Nephron progenitor cell (in vitro differentiated cells): ENCODE measurements around the gene GNB4.

Source experiments
- DNase-seq: peaks from one replicate; pipeline ENCODE4 v3.0.0; 2021
- H3K27ac Mint-ChIP-seq: 2 replicates; pipeline ENCODE4 v1.8.0; 2021; ENCODE audit warnings: mild to moderate bottlenecking, moderate library complexity, mixed read lengths
- H3K27me3 Mint-ChIP-seq: 2 replicates; pipeline ENCODE4 v1.8.0; 2021; ENCODE audit warnings: mild to moderate bottlenecking, low read depth, mixed read lengths; ENCODE audit not compliant: poor library complexity
- H3K36me3 Mint-ChIP-seq: 2 replicates; pipeline ENCODE4 v1.8.0; 2021; ENCODE audit warnings: low read depth, mixed read lengths
- H3K4me1 Mint-ChIP-seq: 2 replicates; pipeline ENCODE4 v1.8.0; 2021; ENCODE audit warnings: mixed read lengths
- H3K4me3 Mint-ChIP-seq: 2 replicates; pipeline ENCODE4 v1.8.0; 2021; ENCODE audit warnings: mild to moderate bottlenecking, moderate library complexity, mixed read lengths
- H3K9me3 Mint-ChIP-seq: 2 replicates; pipeline ENCODE4 v1.8.0; 2021; ENCODE audit warnings: mild to moderate bottlenecking, moderate library complexity, mixed read lengths
- TF ChIP-seq, protein P1 (sequence below): fragments of 200-600 bp; sonication (generic); IDR thresholded peaks from 2 replicates; pipeline ENCODE4 v1.5.0; 2021; ENCODE audit warnings: antibody characterized with exemption

Gene GNB4

DNA sequence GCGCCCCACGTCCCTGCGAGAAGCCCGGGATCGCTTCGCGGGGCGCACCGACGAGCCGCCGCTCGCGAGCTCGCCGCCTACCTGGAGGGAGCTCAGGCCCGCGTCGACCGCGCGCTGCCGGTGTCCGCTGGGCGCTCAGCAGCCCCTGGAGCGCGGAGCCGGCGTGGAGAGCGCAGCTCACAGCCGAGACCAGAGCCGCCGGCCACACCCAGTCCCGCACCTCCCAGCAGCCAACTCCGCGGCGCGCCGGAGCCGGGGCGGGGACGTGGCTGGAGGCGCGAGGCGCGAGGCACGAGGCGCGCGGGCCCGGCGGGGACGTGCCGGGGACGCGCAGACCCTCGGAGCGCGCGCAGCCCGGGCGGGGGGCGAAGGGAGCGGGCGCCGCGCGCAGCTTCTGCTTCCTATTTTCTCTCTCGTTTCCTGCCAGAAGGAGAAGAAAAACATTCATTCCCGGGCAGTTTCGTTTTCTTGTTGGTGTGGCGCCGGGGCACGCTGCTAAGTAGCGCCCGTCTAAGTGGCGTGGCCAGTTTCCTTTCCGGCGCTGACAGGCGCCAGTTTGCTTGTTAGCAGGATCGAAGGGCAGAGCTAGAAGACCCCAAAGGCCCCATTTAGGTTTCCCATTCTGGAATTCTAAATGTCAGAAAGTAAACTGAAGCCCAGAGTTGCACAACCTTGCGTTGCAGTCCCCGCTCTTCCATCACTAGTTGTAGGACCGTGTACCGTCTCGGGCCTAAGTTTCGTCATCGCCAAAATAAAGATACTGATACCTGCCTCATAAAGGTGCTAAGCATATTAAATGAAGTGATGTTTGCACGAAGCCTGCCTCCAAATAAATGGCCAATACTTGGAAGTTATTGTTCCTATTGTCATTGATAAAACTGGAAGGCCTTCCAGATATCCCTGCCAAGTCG lies at the start of gene GNB4:
TSS of gene GNB4 (minus strand) at position 206 of the 911 bp plus-strand sequence. CDS start 25,270 bp downstream, outside the sequence.
- TF ChIP-seq, protein P1, sequence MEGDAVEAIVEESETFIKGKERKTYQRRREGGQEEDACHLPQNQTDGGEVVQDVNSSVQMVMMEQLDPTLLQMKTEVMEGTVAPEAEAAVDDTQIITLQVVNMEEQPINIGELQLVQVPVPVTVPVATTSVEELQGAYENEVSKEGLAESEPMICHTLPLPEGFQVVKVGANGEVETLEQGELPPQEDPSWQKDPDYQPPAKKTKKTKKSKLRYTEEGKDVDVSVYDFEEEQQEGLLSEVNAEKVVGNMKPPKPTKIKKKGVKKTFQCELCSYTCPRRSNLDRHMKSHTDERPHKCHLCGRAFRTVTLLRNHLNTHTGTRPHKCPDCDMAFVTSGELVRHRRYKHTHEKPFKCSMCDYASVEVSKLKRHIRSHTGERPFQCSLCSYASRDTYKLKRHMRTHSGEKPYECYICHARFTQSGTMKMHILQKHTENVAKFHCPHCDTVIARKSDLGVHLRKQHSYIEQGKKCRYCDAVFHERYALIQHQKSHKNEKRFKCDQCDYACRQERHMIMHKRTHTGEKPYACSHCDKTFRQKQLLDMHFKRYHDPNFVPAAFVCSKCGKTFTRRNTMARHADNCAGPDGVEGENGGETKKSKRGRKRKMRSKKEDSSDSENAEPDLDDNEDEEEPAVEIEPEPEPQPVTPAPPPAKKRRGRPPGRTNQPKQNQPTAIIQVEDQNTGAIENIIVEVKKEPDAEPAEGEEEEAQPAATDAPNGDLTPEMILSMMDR = no peak
- peak within 1 kb of the TSS; percentile 92 for H3K27ac Mint-ChIP-seq
- H3K4me1 Mint-ChIP-seq = peaks cover 33% of the 10 kb centered on the region
- H3K9me3 Mint-ChIP-seq = no peaks in the 10 kb centered on the region
- peak; percentile 87 for DNase-seq
- H3K36me3 Mint-ChIP-seq = peaks cover 10% of the 10 kb centered on the region
- H3K27me3 Mint-ChIP-seq = peaks cover 6% of the 10 kb centered on the region
- peak within 1 kb of the TSS; percentile 96 for H3K4me3 Mint-ChIP-seq

GRCh38 chr3:179495483-179495882 lies 44.2 kb upstream of the GNB4 start:
- Mint-ChIP-seq H3K27me3 (peaks cover 10% of the 10 kb centered on the region), H3K4me1 (no peaks in the 10 kb centered on the region), H3K4me3 (no peak overlapping the region), H3K36me3 (peaks cover 9% of the 10 kb centered on the region), H3K9me3 (peaks cover 88% of the 10 kb centered on the region), H3K27ac (no peak overlapping the region)
- TF ChIP-seq, protein P1 = no peak
- DNase-seq = no peak

DNA sequence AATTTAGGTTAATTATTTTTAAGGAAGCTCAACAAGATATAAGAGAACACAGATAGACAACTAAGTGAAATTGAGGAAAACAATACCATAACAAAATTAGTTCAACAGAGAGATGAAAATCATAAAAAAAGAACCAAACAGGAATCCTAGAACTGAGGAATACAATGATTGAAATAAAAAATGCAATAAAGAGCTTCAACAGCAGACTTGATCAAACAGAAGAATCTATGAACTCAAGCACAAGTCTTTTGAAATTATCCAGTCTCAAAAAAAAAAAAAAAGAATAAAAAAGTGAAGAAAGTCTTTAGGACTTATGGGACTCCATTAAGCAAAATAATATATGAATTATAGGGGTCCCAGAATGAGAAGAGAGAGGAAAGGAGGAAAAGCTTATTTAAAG lies 42.0 kb upstream of the GNB4 start:
- Mint-ChIP-seq H3K36me3 (peaks cover 9% of the 10 kb centered on the region), H3K27ac (no peak overlapping the region), H3K4me3 (no peak overlapping the region), H3K4me1 (no peaks in the 10 kb centered on the region), H3K27me3 (peaks cover 10% of the 10 kb centered on the region), H3K9me3 (peaks cover 80% of the 10 kb centered on the region)
- DNase-seq = no peak
- TF ChIP-seq, protein P1 = no peak

- H3K9me3 Mint-ChIP-seq = peaks cover 32% of the 10 kb centered on the region
- H3K4me3 Mint-ChIP-seq = no peak overlapping the region
- TF ChIP-seq, protein P1 = no peak
- H3K4me1 Mint-ChIP-seq = no peaks in the 10 kb centered on the region
- H3K27ac Mint-ChIP-seq = no peak overlapping the region
- peaks cover 1% of the 10 kb centered on the region for H3K27me3 Mint-ChIP-seq
- H3K36me3 Mint-ChIP-seq = no peaks in the 10 kb centered on the region
- DNase-seq = no peak
Observed at GRCh38 chr3:179488213-179488612, 36.9 kb upstream of the GNB4 start.

GRCh38 chr3:179486806-179487205 lies 35.5 kb upstream of the GNB4 start:
- no peak for DNase-seq
- TF ChIP-seq, protein P1 = no peak
- Mint-ChIP-seq H3K27me3 (no peaks in the 10 kb centered on the region), H3K27ac (no peak overlapping the region), H3K36me3 (no peaks in the 10 kb centered on the region), H3K4me1 (no peaks in the 10 kb centered on the region), H3K4me3 (no peak overlapping the region), H3K9me3 (peaks cover 21% of the 10 kb centered on the region)

DNA sequence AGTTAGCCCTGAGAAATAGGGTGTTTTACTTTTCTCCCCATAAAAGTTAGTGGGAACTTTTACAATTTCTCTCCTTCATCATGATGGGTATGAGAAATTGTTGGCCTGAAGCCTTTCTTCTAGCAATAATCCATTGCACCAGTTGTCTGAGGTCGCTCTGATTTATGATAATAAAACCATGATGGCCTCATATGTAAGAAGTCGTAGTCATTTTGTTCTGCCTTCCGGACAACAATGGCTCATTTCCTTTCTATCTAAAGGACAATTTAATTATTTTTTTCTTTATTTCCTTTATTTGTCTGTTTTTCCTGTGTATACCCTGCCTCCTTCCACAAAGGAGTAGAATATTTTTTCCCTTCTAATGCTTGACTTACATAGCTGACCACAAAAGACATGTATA lies 31.6 kb upstream of the GNB4 start:
- DNase-seq = no peak
- TF ChIP-seq, protein P1 = no peak
- no peak overlapping the region for H3K4me3 Mint-ChIP-seq
- no peak overlapping the region for H3K27ac Mint-ChIP-seq
- no peaks in the 10 kb centered on the region for H3K27me3 Mint-ChIP-seq
- peaks cover 3% of the 10 kb centered on the region for H3K9me3 Mint-ChIP-seq
- no peaks in the 10 kb centered on the region for H3K36me3 Mint-ChIP-seq
- H3K4me1 Mint-ChIP-seq = no peaks in the 10 kb centered on the region
